ENCODE data around the gene CHCHD10.

Gene CHCHD10

GRCh38 chr22:23754220-23754919 lies 13.4 kb downstream of the CHCHD10 start, which contains the start of gene VPREB3:
Gene VPREB3 (minus strand): TSS chr22:23754425. CDS start chr22:23754363, 62 bp downstream.
- Mint-ChIP-seq H3K9me3 (no peaks in the 10 kb centered on the region), H3K4me1 (ENCODE audit: low read depth) (peaks cover 42% of the 10 kb centered on the region), H3K27ac (no peak within 1 kb of the TSS), H3K36me3 (ENCODE audit: low read depth) (peaks cover 10% of the 10 kb centered on the region), H3K4me3 (no peak within 1 kb of the TSS), H3K27me3 (no peaks in the 10 kb centered on the region)
- intact Hi-C loops (cut with micrococcal nuclease): no loop called here

- no peaks in the 10 kb centered on the region for H3K27me3 Mint-ChIP-seq
- no peak overlapping the region for H3K4me3 Mint-ChIP-seq
- H3K9me3 Mint-ChIP-seq: no peaks in the 10 kb centered on the region
- intact Hi-C loops (cut with micrococcal nuclease): no loop called here
- peaks cover 42% of the 10 kb centered on the region for H3K4me1 Mint-ChIP-seq (ENCODE audit: low read depth)
- peaks cover 10% of the 10 kb centered on the region for H3K36me3 Mint-ChIP-seq (ENCODE audit: low read depth)
- H3K27ac Mint-ChIP-seq: no peak overlapping the region
These were observed 14.4 kb downstream of the CHCHD10 start for GRCh38 chr22:23753385-23753784.

- H3K27ac Mint-ChIP-seq: no peak overlapping the region
- H3K9me3 Mint-ChIP-seq: no peaks in the 10 kb centered on the region
- H3K4me3 Mint-ChIP-seq: no peak overlapping the region
- peaks cover 42% of the 10 kb centered on the region for H3K4me1 Mint-ChIP-seq (ENCODE audit: low read depth)
- H3K36me3 Mint-ChIP-seq (ENCODE audit: low read depth): peaks cover 10% of the 10 kb centered on the region
- no peaks in the 10 kb centered on the region for H3K27me3 Mint-ChIP-seq
- intact Hi-C loops (cut with micrococcal nuclease): no loop called here
These were observed 15.0 kb downstream of the CHCHD10 start for GRCh38 chr22:23752750-23753149.

- Mint-ChIP-seq H3K4me3 (peak overlapping the region; percentile 86), H3K4me1 (ENCODE audit: low read depth) (peaks cover 43% of the 10 kb centered on the region), H3K36me3 (ENCODE audit: low read depth) (peaks cover 10% of the 10 kb centered on the region), H3K27me3 (no peaks in the 10 kb centered on the region), H3K27ac (peak overlapping the region; percentile 92), H3K9me3 (no peaks in the 10 kb centered on the region)
- intact Hi-C loops (cut with micrococcal nuclease): no loop called here
These were observed 15.6 kb downstream of the CHCHD10 start for GRCh38 chr22:23752090-23752691.

- no peaks in the 10 kb centered on the region for H3K27me3 Mint-ChIP-seq
- H3K27ac Mint-ChIP-seq: peak overlapping the region; percentile 92
- intact Hi-C loops (cut with micrococcal nuclease): no loop called here
- H3K4me1 Mint-ChIP-seq (ENCODE audit: low read depth): peaks cover 50% of the 10 kb centered on the region
- peaks cover 10% of the 10 kb centered on the region for H3K36me3 Mint-ChIP-seq (ENCODE audit: low read depth)
- H3K4me3 Mint-ChIP-seq: peak overlapping the region; percentile 86
- no peaks in the 10 kb centered on the region for H3K9me3 Mint-ChIP-seq
These were observed 16.3 kb downstream of the CHCHD10 start for GRCh38 chr22:23751441-23751996.

- no peaks in the 10 kb centered on the region for H3K9me3 Mint-ChIP-seq
- intact Hi-C loops (cut with micrococcal nuclease): no loop called here
- H3K4me1 Mint-ChIP-seq (ENCODE audit: low read depth): peaks cover 56% of the 10 kb centered on the region
- H3K4me3 Mint-ChIP-seq: peak within 1 kb of the TSS; percentile 86
- H3K36me3 Mint-ChIP-seq (ENCODE audit: low read depth): peaks cover 10% of the 10 kb centered on the region
- H3K27ac Mint-ChIP-seq: peak within 1 kb of the TSS; percentile 92
- no peaks in the 10 kb centered on the region for H3K27me3 Mint-ChIP-seq
These were observed 16.9 kb downstream of the CHCHD10 start, which contains the start of gene ZNF70 for GRCh38 chr22:23750714-23751440. Gene ZNF70 (minus strand): TSS chr22:23751112. CDS start chr22:23745140, 5,972 bp downstream.

- Mint-ChIP-seq H3K27me3 (no peaks in the 10 kb centered on the region), H3K36me3 (ENCODE audit: low read depth) (peaks cover 10% of the 10 kb centered on the region), H3K4me3 (peak overlapping the region; percentile 80), H3K27ac (peak overlapping the region; percentile 92), H3K4me1 (ENCODE audit: low read depth) (peaks cover 61% of the 10 kb centered on the region), H3K9me3 (no peaks in the 10 kb centered on the region)
- intact Hi-C loops (cut with micrococcal nuclease): no loop called here
These were observed 17.4 kb downstream of the CHCHD10 start for GRCh38 chr22:23750367-23750713.

GRCh38 chr22:23749841-23750301 lies 17.9 kb downstream of the CHCHD10 start:
- Mint-ChIP-seq H3K36me3 (ENCODE audit: low read depth) (peaks cover 13% of the 10 kb centered on the region), H3K9me3 (no peaks in the 10 kb centered on the region), H3K27ac (no peak overlapping the region), H3K4me1 (ENCODE audit: low read depth) (peaks cover 62% of the 10 kb centered on the region), H3K27me3 (no peaks in the 10 kb centered on the region), H3K4me3 (peak overlapping the region; percentile 80)
- intact Hi-C loops (cut with micrococcal nuclease): no loop called here

- no peaks in the 10 kb centered on the region for H3K27me3 Mint-ChIP-seq
- no peaks in the 10 kb centered on the region for H3K9me3 Mint-ChIP-seq
- H3K4me3 Mint-ChIP-seq: no peak overlapping the region
- peak overlapping the region; percentile 68 for H3K27ac Mint-ChIP-seq
- peaks cover 39% of the 10 kb centered on the region for H3K36me3 Mint-ChIP-seq (ENCODE audit: low read depth)
- intact Hi-C loops (cut with micrococcal nuclease): no loop called here
- H3K4me1 Mint-ChIP-seq (ENCODE audit: low read depth): peaks cover 34% of the 10 kb centered on the region
These were observed 22.0 kb downstream of the CHCHD10 start for GRCh38 chr22:23745791-23746190.

GRCh38 chr22:23744485-23744884 lies 23.3 kb downstream of the CHCHD10 start:
- Mint-ChIP-seq H3K27me3 (no peaks in the 10 kb centered on the region), H3K36me3 (ENCODE audit: low read depth) (peaks cover 35% of the 10 kb centered on the region), H3K4me1 (ENCODE audit: low read depth) (peaks cover 21% of the 10 kb centered on the region), H3K27ac (no peak overlapping the region), H3K9me3 (no peaks in the 10 kb centered on the region), H3K4me3 (no peak overlapping the region)
- intact Hi-C loops (cut with micrococcal nuclease): no loop called here

- H3K36me3 Mint-ChIP-seq (ENCODE audit: low read depth): peaks cover 35% of the 10 kb centered on the region
- no peak overlapping the region for H3K27ac Mint-ChIP-seq
- peaks cover 20% of the 10 kb centered on the region for H3K4me1 Mint-ChIP-seq (ENCODE audit: low read depth)
- no peaks in the 10 kb centered on the region for H3K9me3 Mint-ChIP-seq
- H3K4me3 Mint-ChIP-seq: no peak overlapping the region
- intact Hi-C loops (cut with micrococcal nuclease): no loop called here
- H3K27me3 Mint-ChIP-seq: no peaks in the 10 kb centered on the region
These were observed 23.8 kb downstream of the CHCHD10 start for GRCh38 chr22:23744001-23744400.

- Mint-ChIP-seq H3K4me1 (ENCODE audit: low read depth) (peaks cover 20% of the 10 kb centered on the region), H3K27ac (no peak overlapping the region), H3K36me3 (ENCODE audit: low read depth) (peaks cover 35% of the 10 kb centered on the region), H3K4me3 (no peak overlapping the region), H3K27me3 (no peaks in the 10 kb centered on the region), H3K9me3 (no peaks in the 10 kb centered on the region)
- intact Hi-C loops (cut with micrococcal nuclease): no loop called here
These were observed 24.5 kb downstream of the CHCHD10 start for GRCh38 chr22:23743303-23743705.

- intact Hi-C loops (cut with micrococcal nuclease): no loop called here
These were observed 25.1 kb downstream of the CHCHD10 start for GRCh38 chr22:23742505-23743264.

More at GRCh38 chr22:23742505-23743264, 25.1 kb downstream of the CHCHD10 start:
- peaks cover 35% of the 10 kb centered on the region for H3K36me3 Mint-ChIP-seq (ENCODE audit: low read depth)
- H3K27me3 Mint-ChIP-seq: no peaks in the 10 kb centered on the region
- no peaks in the 10 kb centered on the region for H3K9me3 Mint-ChIP-seq
- no peak overlapping the region for H3K4me3 Mint-ChIP-seq
- no peak overlapping the region for H3K27ac Mint-ChIP-seq
- peaks cover 20% of the 10 kb centered on the region for H3K4me1 Mint-ChIP-seq (ENCODE audit: low read depth)

Data from dendritic cell treated with granulocyte-macrophage colony-stimulating factor and Interleukin-4, amounts not matched to agents 40 ng/mL and 50 ng/mL, for 4 days (primary cell).